SK-N-SH (cell line): Measurements from ENCODE around the gene XXYLT1. TPM values are rescaled to one million over a fixed set of nuclear protein-coding genes. Genes with fewer than 3 reads are reported as not detected.

ENCODE experiments used
- CTCF ChIA-PET: fragments of 300-600, 350-600 bp; formaldehyde crosslinking; extraction: SDS; loops from one replicate; lab custom pipeline; 2021; lab: Yijun Ruan, JAX
- POLR2A ChIA-PET: fragments of 350-600 bp; sonication (Branson Sonifier 250); formaldehyde crosslinking; extraction: SDS; loops from one replicate; lab custom pipeline; 2020; ENCODE audit warnings: antibody characterized with exemption, inconsistent platforms; lab: Yijun Ruan, JAX
- DNase-seq: peaks from one replicate; pipeline ENCODE4 v3.0.0; 2012
- H2AFZ ChIP-seq: fragments of 200-600 bp; sonication (generic); 2 replicates; pipeline ENCODE4 v1.8.1; 2016; ENCODE audit warnings: antibody characterized with exemption, mild to moderate bottlenecking, low read depth
- H3F3A ChIP-seq: fragments of 200-600 bp; sonication (generic); replicated peaks from 2 replicates; pipeline ENCODE3; 2016; ENCODE audit warnings: antibody characterized with exemption, mild to moderate bottlenecking; ENCODE audit not compliant: insufficient read depth
- H3K27ac ChIP-seq, 2 experiments: fragments of 200-500 bp in 1 of 2; fragments of 200-600 bp in 1 of 2; sonication (Bioruptor generic) in 1 of 2; sonication (generic), shearing (Covaris generic) in 1 of 2; 2 replicates each; pipeline versions ENCODE4 v1.5.1 to v1.6.1; 2014 to 2016; ENCODE audit warnings: low read depth in 2 of 2, inconsistent platforms in 1 of 2, low read length in 1 of 2, mild to moderate bottlenecking in 1 of 2, mixed read lengths in 1 of 2
- H3K27me3 ChIP-seq: fragments of 200-600 bp; sonication (generic), shearing (Covaris generic); 2 replicates; pipeline ENCODE4 v1.6.1; 2016; ENCODE audit warnings: mixed run types; ENCODE audit not compliant: insufficient read depth
- H3K36me3 ChIP-seq, 2 experiments: fragments of 200-500 bp in 1 of 2; fragments of 200-600 bp in 1 of 2; sonication (Bioruptor generic) in 1 of 2; sonication (generic) in 1 of 2; replicated peaks in 1 of 2; 2 replicates each; pipeline versions ENCODE3 to v1.5.1; 2014 to 2016; ENCODE audit warnings: low read length in 1 of 2, mild to moderate bottlenecking in 1 of 2; ENCODE audit not compliant: insufficient read depth in 2 of 2, control insufficient read depth in 1 of 2
- H3K4me1 ChIP-seq, 2 experiments: fragments of 200-500 bp in 1 of 2; fragments of 200-600 bp in 1 of 2; sonication (Bioruptor generic) in 1 of 2; sonication (generic), shearing (Covaris generic) in 1 of 2; 2 replicates each; pipeline versions ENCODE4 v1.5.1 to v1.6.1; 2014 to 2016; ENCODE audit warnings: low read depth in 1 of 2, low read length in 1 of 2, mixed run types in 1 of 2; ENCODE audit not compliant: insufficient read depth in 2 of 2, control insufficient read depth in 1 of 2
- H3K4me2 ChIP-seq: fragments of 200-600 bp; sonication (generic), shearing (Covaris generic); 2 replicates; pipeline ENCODE4 v1.6.1; 2017; ENCODE audit warnings: mixed run types
- H3K4me3 ChIP-seq, 2 experiments: fragments of 200-500 bp in 1 of 2; fragments of 200-600 bp in 1 of 2; sonication (Bioruptor generic) in 1 of 2; sonication (generic), shearing (Covaris generic) in 1 of 2; 2 replicates each; pipeline versions ENCODE4 v1.5.1 to v1.8.1; 2014 to 2016; ENCODE audit warnings: low read depth in 2 of 2, inconsistent platforms in 1 of 2, low read length in 1 of 2, mild to moderate bottlenecking in 1 of 2, mixed read lengths in 1 of 2, moderate library complexity in 1 of 2
- H3K79me2 ChIP-seq: fragments of 200-600 bp; sonication (generic); 2 replicates; pipeline ENCODE4 v1.8.1; 2017; ENCODE audit warnings: mild to moderate bottlenecking; ENCODE audit not compliant: insufficient read depth
- H3K9ac ChIP-seq: fragments of 200-600 bp; sonication (generic); 2 replicates; pipeline ENCODE4 v1.6.1; 2017; ENCODE audit warnings: mixed run types
- H3K9me2 ChIP-seq: fragments of 200-600 bp; sonication (generic); 2 replicates; pipeline ENCODE4 v1.6.1; 2017; ENCODE audit warnings: mixed run types
- H3K9me3 ChIP-seq: fragments of 200-600 bp; sonication (generic); 2 replicates; pipeline ENCODE4 v1.6.1; 2017; ENCODE audit warnings: mixed run types, mild to moderate bottlenecking, moderate library complexity
- H4K20me1 ChIP-seq: fragments of 200-600 bp; sonication (generic); 2 replicates; pipeline ENCODE4 v1.6.1; 2017; ENCODE audit warnings: mild to moderate bottlenecking, mixed run types; ENCODE audit not compliant: insufficient read depth
- CHD2 ChIP-seq: fragments of 150-350 bp; IDR thresholded peaks from 2 replicates; pipeline ENCODE4 v1.6.1; 2018; ENCODE audit warnings: low read length; ENCODE audit not compliant: partially characterized antibody
- CTCF ChIP-seq: fragments of 200-600 bp; sonication (generic); IDR thresholded peaks from 2 replicates; pipeline ENCODE4 v1.6.1; 2017; ENCODE audit warnings: antibody characterized with exemption, mild to moderate bottlenecking, moderate library complexity
- ELF1 ChIP-seq: IDR thresholded peaks from 2 replicates; pipeline ENCODE4 v1.4.0; 2012
- EP300 ChIP-seq, 2 experiments: IDR thresholded peaks; 2 replicates each; pipeline versions ENCODE4 v1.4.0 to v1.6.1; 2012; ENCODE audit warnings: borderline replicate concordance in 1 of 2, low read depth in 1 of 2, low read length in 1 of 2
- EZH2phosphoT487 ChIP-seq: fragments of 200-600 bp; sonication (generic); IDR thresholded peaks from 2 replicates; pipeline ENCODE4 v1.6.1; 2017; ENCODE audit warnings: low read depth, mixed run types, mild to moderate bottlenecking, antibody characterized with exemption, moderate library complexity, borderline replicate concordance
- FOXJ3 ChIP-seq: sonication (generic); formaldehyde crosslinking; IDR thresholded peaks from 2 replicates; pipeline ENCODE4 v1.5.1; 2020; ENCODE audit warnings: mild to moderate bottlenecking, missing genetic modification reagents
- JUND ChIP-seq: IDR thresholded peaks from 2 replicates; pipeline ENCODE4 v1.4.0; 2012
- MEF2A ChIP-seq: IDR thresholded peaks from 2 replicates; pipeline ENCODE4 v1.4.0; 2012; ENCODE audit warnings: low read depth, borderline replicate concordance
- NFIC ChIP-seq: IDR thresholded peaks from 2 replicates; pipeline ENCODE4 v1.4.0; 2012; ENCODE audit warnings: borderline replicate concordance
- NRF1 ChIP-seq: IDR thresholded peaks from 2 replicates; pipeline ENCODE4 v1.6.1; 2012; ENCODE audit warnings: low read depth, mild to moderate bottlenecking, low read length
- POLR2AphosphoS5 ChIP-seq: IDR thresholded peaks from 2 replicates; pipeline ENCODE4 v1.6.1; 2012; ENCODE audit warnings: low read depth, low read length
- RAD21 ChIP-seq: IDR thresholded peaks from 2 replicates; pipeline ENCODE4 v1.6.1; 2012; ENCODE audit warnings: mild to moderate bottlenecking, low read length
- SIN3A ChIP-seq: IDR thresholded peaks from 2 replicates; pipeline ENCODE4 v1.6.1; 2012; ENCODE audit warnings: low read depth, mild to moderate bottlenecking, low read length, moderate library complexity, borderline replicate concordance
- SMC3 ChIP-seq: IDR thresholded peaks from 2 replicates; pipeline ENCODE4 v1.6.1; 2012; ENCODE audit warnings: low read depth, low read length, improper control_type of control experiment
- YY1 ChIP-seq: IDR thresholded peaks from 2 replicates; pipeline ENCODE4 v1.4.0; 2012; ENCODE audit warnings: low read depth, mild to moderate bottlenecking
- WGBS: methylation state at CpG from one replicate; pipeline ENCODE4 v1.1.6; 2017; ENCODE audit warnings: low lambda C conversion rate; 5-methylcytosine and 5-hydroxymethylcytosine counted together
- polyA plus RNA-seq, 3 experiments: library from polyadenylated mRNA; depleted of rRNA; stranded (reverse); fragments of >200 nt; gene quantifications; 2 replicates each; pipeline ENCODE4 v1.2.3, GENCODE V29; 2012
- TF ChIP-seq, protein P1 (sequence below): IDR thresholded peaks from 2 replicates; pipeline ENCODE4; 2012
- TF ChIP-seq, protein P2 (sequence below): IDR thresholded peaks from 2 replicates; pipeline ENCODE4 v1.6.1; 2012; ENCODE audit warnings: mild to moderate bottlenecking, low read depth, low read length, moderate library complexity

Gene XXYLT1
- polyA plus RNA-seq, 1 of the 3 experiments (the other 2 are of a cell fraction), result 22.6 TPM

DNA sequence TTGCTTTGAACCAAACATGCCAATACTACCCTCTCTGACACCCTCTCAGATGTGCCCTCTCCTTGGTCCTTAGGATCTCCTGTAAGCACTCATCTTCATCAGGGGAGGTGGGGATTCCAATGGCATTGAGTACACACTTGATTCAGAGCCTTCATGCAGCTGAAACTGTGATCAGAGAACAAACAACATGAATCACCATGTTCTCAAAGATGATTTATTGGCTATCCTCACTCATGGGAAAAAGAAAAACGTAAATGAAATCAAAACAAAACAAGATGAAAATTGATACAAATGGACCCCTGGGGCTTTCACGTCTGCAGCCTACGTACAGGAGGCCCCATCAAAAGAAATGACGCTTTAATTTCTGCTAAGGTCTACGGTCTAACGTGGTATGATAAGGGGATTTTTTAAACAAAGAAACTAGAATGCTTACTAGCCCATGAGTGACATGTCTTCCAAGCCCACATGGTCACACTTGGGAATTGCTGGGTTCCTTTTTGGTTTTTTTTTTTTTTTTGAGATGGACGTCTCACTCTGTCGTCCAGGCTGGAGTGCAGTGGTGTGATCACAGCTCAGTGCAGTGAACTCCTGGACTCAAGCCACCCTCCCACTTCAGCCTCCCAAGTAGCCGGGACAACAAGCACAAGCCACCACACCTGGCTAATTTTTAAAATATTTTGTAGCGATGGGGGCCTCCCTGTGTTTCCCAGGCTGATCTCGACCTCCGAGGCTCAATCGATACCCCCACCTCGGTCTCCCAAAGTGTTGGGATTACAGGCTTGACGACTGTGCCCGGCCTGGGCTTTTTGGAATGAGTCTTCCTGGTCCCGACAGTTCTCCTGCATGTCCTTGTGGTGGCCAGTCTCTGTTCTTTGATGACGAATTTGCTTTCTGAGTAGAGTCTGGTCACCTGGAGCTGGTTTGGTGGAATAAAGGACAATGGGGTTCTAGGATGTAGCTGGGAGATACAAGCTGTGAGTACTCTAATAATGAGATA is 202.6 kb downstream of the XXYLT1 start (continued):
- no peak for TF ChIP-seq EZH2phosphoT487
- no peak for TF ChIP-seq NFIC
- no peak for TF ChIP-seq SIN3A
- no peak for TF ChIP-seq MEF2A
- no peak for TF ChIP-seq EP300 (IDR thresholded peaks at IDR 0.05; ENCODE audit: borderline replicate concordance in 1 of 2, low read depth in 1 of 2, low read length in 1 of 2)
- no peak for TF ChIP-seq NRF1
- TF ChIP-seq, protein P1, sequence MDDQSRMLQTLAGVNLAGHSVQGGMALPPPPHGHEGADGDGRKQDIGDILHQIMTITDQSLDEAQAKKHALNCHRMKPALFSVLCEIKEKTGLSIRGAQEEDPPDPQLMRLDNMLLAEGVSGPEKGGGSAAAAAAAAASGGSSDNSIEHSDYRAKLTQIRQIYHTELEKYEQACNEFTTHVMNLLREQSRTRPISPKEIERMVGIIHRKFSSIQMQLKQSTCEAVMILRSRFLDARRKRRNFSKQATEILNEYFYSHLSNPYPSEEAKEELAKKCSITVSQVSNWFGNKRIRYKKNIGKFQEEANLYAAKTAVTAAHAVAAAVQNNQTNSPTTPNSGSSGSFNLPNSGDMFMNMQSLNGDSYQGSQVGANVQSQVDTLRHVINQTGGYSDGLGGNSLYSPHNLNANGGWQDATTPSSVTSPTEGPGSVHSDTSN, result no peak
- TF ChIP-seq ELF1, result no peak
- TF ChIP-seq FOXJ3 (CRISPR knock-in tag), result no peak
- TF ChIP-seq, protein P2, sequence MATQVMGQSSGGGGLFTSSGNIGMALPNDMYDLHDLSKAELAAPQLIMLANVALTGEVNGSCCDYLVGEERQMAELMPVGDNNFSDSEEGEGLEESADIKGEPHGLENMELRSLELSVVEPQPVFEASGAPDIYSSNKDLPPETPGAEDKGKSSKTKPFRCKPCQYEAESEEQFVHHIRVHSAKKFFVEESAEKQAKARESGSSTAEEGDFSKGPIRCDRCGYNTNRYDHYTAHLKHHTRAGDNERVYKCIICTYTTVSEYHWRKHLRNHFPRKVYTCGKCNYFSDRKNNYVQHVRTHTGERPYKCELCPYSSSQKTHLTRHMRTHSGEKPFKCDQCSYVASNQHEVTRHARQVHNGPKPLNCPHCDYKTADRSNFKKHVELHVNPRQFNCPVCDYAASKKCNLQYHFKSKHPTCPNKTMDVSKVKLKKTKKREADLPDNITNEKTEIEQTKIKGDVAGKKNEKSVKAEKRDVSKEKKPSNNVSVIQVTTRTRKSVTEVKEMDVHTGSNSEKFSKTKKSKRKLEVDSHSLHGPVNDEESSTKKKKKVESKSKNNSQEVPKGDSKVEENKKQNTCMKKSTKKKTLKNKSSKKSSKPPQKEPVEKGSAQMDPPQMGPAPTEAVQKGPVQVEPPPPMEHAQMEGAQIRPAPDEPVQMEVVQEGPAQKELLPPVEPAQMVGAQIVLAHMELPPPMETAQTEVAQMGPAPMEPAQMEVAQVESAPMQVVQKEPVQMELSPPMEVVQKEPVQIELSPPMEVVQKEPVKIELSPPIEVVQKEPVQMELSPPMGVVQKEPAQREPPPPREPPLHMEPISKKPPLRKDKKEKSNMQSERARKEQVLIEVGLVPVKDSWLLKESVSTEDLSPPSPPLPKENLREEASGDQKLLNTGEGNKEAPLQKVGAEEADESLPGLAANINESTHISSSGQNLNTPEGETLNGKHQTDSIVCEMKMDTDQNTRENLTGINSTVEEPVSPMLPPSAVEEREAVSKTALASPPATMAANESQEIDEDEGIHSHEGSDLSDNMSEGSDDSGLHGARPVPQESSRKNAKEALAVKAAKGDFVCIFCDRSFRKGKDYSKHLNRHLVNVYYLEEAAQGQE, result no peak
- TF ChIP-seq, all 33 proteins: peak for 0

- Histone ChIP-seq H3K79me2 (no peaks in the 10 kb centered on the region), H3K9me3 (no peaks in the 10 kb centered on the region), H3K27me3 (no peaks in the 10 kb centered on the region), H3K9ac (no peak overlapping the region), H3K4me1 (no peaks in the 10 kb centered on the region; a peak in 1 of 4 replicates), H4K20me1 (no peaks in the 10 kb centered on the region), H3K9me2 (no peaks in the 10 kb centered on the region), H3F3A (no peaks in the 10 kb centered on the region), H3K27ac (no peak overlapping the region), H3K36me3 (peaks cover 0 to 13% of the 10 kb centered on the region in 2 experiments), H2AFZ (no peak overlapping the region), H3K4me2 (no peak overlapping the region), H3K4me3 (no peak overlapping the region)
- 99% methylated on average over 8 of the region's 16 CpGs for WGBS
- POLR2A ChIA-PET, result no interaction called here
- no peak for TF ChIP-seq JUND
- no peak for TF ChIP-seq RAD21
- TF ChIP-seq EZH2phosphoT487, result no peak
- no peak for TF ChIP-seq POLR2AphosphoS5
- TF ChIP-seq YY1, result no peak
- TF ChIP-seq CHD2, result no peak
- TF ChIP-seq CTCF, result no peak
- TF ChIP-seq SMC3, result no peak
- DNase-seq, result no peak
- CTCF ChIA-PET, result no interaction called here
These were observed 204.5 kb downstream of the XXYLT1 start for GRCh38 chr3:195066441-195066841.
